Renal cortical epithelial cell (primary cell): ENCODE data around the gene C1QTNF1. TPM values are rescaled to one million over a fixed set of nuclear protein-coding genes. Genes with fewer than 3 reads are reported as not detected.

Experiments used
- DNase-seq: peaks from one replicate; pipeline ENCODE4 v3.0.0-alpha.2; 2011; ENCODE audit warnings: low read depth
- total RNA-seq: library from RNA; depleted of rRNA; stranded (reverse); fragments of >200 nt; gene quantifications from 2 replicates; pipeline ENCODE4 v1.2.3, GENCODE V29; 2014

Gene C1QTNF1
- total RNA-seq, 1 donor from 2014 or later = 26.1 TPM

GRCh38 chr17:79079421-79080200 lies 55.6 kb downstream of the C1QTNF1 start:
- DNase-seq = no peak

- DNase-seq = no peak
These were observed 56.4 kb downstream of the C1QTNF1 start for GRCh38 chr17:79080349-79080748.

GRCh38 chr17:79080761-79081290 lies 56.9 kb downstream of the C1QTNF1 start:
- no peak for DNase-seq

- no peak for DNase-seq
These were observed 57.8 kb downstream of the C1QTNF1 start for GRCh38 chr17:79081571-79082276.

DNA sequence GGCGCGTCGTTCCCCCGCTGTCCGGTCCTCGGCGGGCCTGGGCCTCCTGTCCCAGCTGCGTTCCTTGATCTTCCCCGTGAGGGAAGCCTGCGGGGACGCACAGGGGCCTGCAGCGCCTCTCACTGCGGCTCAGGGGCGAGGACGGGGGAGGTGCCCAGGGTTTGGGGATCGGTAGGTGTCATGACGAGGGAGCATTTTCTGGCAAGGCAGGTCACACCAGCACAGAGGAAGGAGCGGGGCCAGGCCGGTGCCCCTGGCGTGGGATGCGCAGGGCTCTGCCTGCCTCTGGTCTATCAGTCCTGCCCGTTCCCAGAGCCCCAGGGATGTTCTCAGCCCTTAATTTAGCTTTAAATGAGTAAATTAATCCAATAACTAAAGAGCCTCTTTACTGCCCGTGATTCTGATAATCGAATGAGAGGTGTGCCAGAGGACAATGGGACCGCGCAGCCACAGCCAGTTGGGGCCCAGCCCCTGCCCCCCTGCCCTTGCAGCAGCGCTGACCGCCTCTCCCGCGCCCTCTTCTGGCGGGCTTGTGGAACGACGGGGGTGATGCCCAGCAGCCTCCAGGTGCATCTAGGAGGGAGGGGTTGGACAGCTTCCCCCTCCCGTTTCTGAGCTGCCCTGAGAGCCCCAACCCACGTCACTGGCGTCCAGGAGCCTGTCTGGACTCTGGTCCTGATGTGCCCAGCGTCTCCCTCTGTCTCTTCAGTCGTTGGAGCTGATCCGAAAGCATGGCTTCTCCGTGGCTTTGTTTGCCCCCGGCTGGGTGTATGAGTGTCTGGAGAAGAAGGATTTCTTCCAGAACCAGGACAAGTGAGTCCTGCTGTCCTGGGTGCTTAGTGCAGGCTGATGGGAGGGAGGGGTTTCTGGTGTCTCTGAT lies 58.6 kb downstream of the C1QTNF1 start:
- DNase-seq = no peak

GRCh38 chr17:79083191-79083971 lies 59.4 kb downstream of the C1QTNF1 start:
- no peak for DNase-seq

DNA sequence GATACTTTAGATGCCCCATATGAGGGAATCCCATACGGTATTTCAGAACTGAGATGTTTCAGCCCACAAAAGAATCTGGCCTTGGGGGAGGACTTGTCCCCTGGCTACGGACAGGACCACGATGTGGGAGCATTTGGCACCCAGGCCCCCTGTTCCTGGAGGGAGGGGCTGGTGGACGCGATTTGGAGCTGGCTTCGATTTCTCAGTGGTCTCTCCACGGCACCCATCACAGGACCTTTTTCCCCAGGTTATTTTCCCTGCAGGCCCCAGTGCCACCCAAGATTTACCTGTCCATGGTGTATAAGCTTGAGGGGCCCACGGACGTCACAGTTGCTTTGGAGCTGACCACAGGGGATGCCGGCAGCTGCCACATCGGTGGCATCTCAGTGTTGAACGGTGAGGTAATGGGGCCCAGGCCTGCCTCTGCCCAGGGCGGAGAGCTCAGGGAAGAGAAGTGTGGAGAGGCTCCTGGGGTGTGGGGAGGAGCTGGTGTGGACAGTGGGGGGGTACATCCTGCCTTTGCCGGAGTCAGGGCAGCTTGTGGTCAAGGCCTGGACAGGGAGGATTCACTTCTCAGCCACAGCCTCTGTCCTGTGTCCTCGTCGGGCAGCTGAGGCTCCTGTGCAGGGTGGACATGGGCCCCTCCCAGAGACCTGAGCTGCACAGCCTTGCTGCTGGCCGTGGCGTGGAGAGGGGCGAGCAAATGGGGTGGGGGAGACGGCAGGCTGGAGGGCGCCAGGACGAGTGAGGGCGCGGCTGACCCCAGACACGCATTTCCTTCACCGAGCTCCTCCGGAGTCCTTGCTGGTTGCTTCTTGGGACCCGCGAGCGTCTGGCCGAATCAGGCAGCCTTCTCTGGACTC lies 60.6 kb downstream of the C1QTNF1 start:
- no peak for DNase-seq

DNA sequence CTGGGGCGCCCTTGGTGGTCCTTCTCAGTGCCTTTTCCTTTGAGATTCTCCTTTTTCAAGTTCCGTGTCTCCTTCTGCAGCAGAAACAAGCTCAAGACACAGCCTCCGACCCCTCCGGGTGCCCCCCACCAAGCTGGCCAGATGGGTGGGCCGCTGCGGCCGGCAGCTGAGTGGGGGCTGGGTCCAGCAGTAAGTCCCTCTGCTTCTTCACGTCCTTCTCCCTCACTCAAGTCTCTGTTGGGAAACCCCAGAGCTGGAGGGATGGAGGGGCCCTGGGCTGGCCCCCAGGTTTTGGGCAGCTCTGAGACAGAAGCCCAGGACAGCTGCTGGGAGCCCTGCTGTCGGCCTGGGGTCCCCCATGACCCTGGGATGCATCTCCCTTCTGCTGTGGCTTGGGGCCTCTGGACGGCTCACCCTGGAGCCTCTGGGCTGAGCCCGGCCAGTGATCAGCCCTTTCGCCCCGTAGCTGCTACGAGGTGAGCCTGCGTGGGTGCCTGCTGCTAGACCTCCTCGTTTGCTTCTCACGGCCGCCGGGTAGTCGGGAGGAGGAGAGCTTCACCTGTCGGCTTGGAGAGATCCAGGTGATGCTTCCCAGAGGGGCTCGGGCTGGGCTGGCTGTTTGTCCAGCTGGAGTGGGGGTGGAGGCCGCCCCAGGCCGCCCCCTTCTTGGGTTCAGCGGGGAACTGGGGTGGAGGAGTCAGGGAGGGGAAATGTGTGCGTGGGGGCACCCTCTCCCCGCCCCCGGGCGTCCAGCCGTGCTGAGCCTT lies 61.4 kb downstream of the C1QTNF1 start:
- no peak for DNase-seq

GRCh38 chr17:79085921-79086551 lies 62.1 kb downstream of the C1QTNF1 start:
- no peak for DNase-seq

DNA sequence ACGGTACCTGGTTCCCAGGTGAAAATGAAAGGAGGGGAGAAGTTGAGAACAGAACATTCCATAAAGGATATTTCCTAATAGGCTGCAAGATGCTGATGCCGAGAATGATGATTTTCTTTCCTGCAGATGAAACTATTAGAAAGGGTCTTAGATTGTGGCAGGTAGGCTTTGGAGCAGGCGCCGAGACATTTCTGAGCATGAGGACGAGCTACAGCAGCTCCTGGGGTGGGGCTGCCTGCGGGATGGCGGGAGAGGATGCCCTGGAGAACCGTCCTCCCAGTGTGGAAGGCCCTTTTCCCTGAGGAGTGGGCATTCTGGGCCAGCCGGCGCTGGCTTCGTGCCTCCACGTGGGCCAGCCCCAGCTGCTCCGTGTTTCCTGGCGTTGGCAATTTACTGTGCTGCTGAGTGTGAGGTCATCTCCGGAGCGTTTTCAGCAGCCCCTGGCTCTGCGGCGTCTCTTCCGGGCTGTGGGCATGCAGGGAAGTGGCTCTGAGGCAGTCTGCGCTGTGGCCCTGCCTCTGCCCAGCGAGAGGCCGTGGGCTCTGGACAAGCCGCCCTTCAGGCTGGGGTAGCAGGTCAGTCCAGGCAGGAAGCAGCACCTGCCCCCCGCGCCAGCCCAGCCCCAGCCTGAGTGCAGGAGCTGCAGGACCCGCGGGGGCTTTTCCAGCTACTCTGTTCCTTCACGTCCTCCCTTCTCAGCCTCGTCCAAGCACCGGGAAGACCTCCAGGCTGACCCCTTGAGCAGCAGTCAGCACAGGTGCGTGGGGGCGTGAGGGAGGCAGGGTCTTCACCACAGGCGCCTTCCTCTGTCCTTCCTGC lies 62.8 kb downstream of the C1QTNF1 start:
- no peak for DNase-seq

DNA sequence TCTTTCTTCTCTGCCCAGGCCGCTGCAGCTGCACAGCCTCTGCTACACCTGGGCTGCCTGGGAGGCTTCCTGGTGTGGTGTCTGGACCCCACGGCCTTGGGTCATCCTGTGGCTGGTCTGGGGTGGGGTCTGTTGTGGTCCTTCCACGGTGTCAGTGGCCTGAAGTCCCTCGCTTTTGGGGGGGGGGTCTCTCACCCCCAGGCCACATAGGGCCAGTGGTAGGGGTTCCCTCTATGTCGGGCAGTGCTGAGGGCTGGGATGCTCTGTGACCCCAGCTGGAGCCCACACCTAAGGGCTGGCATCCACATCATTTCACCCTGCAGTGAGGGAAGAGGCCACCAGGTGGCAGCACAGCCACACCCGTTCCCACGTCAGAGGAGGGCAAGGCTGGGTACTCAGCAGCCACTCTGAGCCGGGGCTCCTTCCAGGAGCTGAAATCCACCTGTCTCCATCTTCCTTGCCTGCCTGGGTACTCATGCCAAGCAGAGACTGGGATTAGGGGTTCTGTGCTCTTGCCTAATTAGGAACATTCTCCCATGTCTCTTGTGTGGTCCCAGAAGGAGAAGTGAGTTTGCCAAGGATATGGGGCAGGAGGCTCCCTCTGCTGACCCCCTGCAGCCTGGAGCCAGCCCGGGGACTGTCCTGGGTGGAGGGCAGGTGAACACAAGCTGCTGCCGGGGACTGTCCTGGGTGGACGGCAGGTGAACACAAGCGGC lies 63.6 kb downstream of the C1QTNF1 start:
- peak; percentile 17 for DNase-seq

- DNase-seq = no peak
These were observed 64.5 kb downstream of the C1QTNF1 start for GRCh38 chr17:79088247-79088996.

GRCh38 chr17:79088997-79089328 lies 65.0 kb downstream of the C1QTNF1 start:
- no peak for DNase-seq

GRCh38 chr17:79089720-79090442 lies 65.9 kb downstream of the C1QTNF1 start:
- no peak for DNase-seq

- no peak for DNase-seq
These were observed 66.7 kb downstream of the C1QTNF1 start for GRCh38 chr17:79090443-79091225.
